ENCODE measurements around the gene FAM174B. TPM values are rescaled to one million over a fixed set of nuclear protein-coding genes. Genes with fewer than 3 reads are reported as not detected.

The FAM174B gene
- total RNA-seq, 4 donors from 2014 or later, result 6.6 to 16.5 (median 9.7) TPM

GRCh38 chr15:92580521-92580920 is 75.1 kb downstream of the FAM174B start:
- Histone ChIP-seq H3K4me3 (no peak overlapping the region), H3K27ac (no peak overlapping the region), H3K27me3 (no peaks in the 10 kb centered on the region), H3K9me3 (no peaks in the 10 kb centered on the region), H3K4me1 (peaks cover 0 to 5% (median 0%) of the 10 kb centered on the region in 4 donors), H3K36me3 (no peaks in the 10 kb centered on the region)
- TF ChIP-seq CTCF (IDR thresholded peaks at IDR 0.05) (no peak), EP300 (IDR thresholded peaks at IDR 0.05) (no peak), POLR2A (IDR thresholded peaks at IDR 0.05) (no peak)
- WGBS, 2 donors, result 88 to 89% methylated on average over 12 of the region's 12 CpGs
- DNase-seq (ENCODE audit: low spot score in 2 of 2), result no peak

- no peak overlapping the region for H3K4me3 ChIP-seq
- WGBS, 2 donors, result 90% methylated on average over 15 of the region's 15 CpGs
- no peaks in the 10 kb centered on the region for H3K36me3 ChIP-seq
- no peaks in the 10 kb centered on the region for H3K9me3 ChIP-seq
- no peak for DNase-seq (ENCODE audit: low spot score in 2 of 2)
- no peak for TF ChIP-seq POLR2A (IDR thresholded peaks at IDR 0.05)
- TF ChIP-seq EP300 (IDR thresholded peaks at IDR 0.05), result no peak
- TF ChIP-seq CTCF (IDR thresholded peaks at IDR 0.05), result no peak
- H3K27ac ChIP-seq, result no peak overlapping the region
- H3K27me3 ChIP-seq, result no peaks in the 10 kb centered on the region
- H3K4me1 ChIP-seq, result peaks cover 0 to 5% (median 0%) of the 10 kb centered on the region in 4 donors
These were observed 75.6 kb downstream of the FAM174B start for GRCh38 chr15:92579931-92580470.

DNA sequence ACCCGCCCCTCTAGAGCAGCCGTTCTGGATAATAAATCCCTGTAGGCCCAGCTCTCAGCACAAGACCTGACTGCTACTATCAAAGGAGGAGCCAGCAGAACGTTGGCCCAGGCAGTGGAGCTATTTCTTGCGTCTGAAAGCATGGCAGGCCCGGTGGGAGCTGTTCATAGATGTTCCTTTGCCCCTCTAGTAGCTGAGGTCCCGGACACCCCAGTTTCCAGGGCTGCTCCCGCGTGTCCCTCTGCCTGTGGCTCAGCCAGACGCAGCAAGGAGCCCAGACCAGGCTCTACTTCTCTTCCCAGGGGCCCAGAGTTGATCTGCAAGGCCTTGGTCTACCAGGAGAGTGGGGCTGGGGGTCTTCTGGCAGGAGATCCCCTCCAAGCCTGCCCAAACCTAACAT is 76.1 kb downstream of the FAM174B start:
- peaks cover 0 to 4% (median 0%) of the 10 kb centered on the region in 4 donors for H3K4me1 ChIP-seq
- no peak for TF ChIP-seq CTCF (IDR thresholded peaks at IDR 0.05)
- TF ChIP-seq POLR2A (IDR thresholded peaks at IDR 0.05), result no peak
- no peak for TF ChIP-seq EP300 (IDR thresholded peaks at IDR 0.05)
- peak in 1 of 2 donors; percentile 2 for DNase-seq (ENCODE audit: low spot score in 2 of 2)
- no peak overlapping the region for H3K27ac ChIP-seq
- H3K27me3 ChIP-seq, result no peaks in the 10 kb centered on the region
- H3K9me3 ChIP-seq, result no peaks in the 10 kb centered on the region
- no peaks in the 10 kb centered on the region for H3K36me3 ChIP-seq
- H3K4me3 ChIP-seq, result no peak overlapping the region
- WGBS, 2 donors, result 82 to 88% methylated on average over 9 of the region's 9 CpGs

DNA sequence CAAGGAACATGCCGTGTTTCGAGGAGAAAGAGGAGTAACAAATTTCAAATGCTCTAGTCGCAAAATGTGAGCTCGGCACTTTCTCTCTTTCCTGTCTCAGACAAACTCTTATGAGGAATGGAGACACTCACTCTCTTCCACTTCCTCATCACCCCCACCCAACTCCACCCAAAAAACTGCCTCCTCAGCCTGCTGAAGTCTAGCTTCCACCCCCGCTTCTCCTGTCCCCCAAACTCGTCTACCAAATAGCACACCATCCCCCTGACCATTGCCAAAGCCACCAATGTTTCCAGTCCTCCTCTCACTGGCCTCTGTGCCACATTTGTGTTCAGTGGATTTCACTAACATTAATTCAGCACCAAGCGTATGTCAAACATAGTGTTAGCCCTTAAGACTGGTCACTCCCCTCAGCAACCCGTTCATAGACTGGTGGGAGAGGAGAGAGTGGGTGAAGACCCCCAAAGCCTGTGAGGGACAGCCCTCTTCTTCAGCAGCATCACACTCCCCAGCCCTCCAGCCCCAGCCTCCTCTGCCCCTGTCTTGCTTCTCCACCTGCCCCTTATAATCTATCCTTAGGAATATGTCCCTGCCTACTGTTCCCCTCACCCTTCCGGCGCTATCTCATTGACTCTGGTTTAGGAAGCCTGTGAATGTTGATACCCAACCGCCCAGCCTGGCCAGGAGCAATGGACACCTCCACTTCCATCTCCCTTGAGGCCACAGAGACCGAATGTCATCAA is 77.3 kb downstream of the FAM174B start:
- no peaks in the 10 kb centered on the region for H3K36me3 ChIP-seq
- no peaks in the 10 kb centered on the region for H3K27me3 ChIP-seq
- no peak overlapping the region for H3K27ac ChIP-seq
- no peak overlapping the region for H3K4me3 ChIP-seq
- DNase-seq (ENCODE audit: low spot score in 2 of 2), result peak in 1 of 2 donors; percentile 2
- TF ChIP-seq EP300 (IDR thresholded peaks at IDR 0.05) (no peak), CTCF (IDR thresholded peaks at IDR 0.05) (no peak), POLR2A (IDR thresholded peaks at IDR 0.05) (no peak)
- WGBS, 2 donors, result 85 to 88% methylated on average over 12 of the region's 12 CpGs
- no peaks in the 10 kb centered on the region for H3K4me1 ChIP-seq
- H3K9me3 ChIP-seq, result no peaks in the 10 kb centered on the region

GRCh38 chr15:92576597-92577200 is 78.9 kb downstream of the FAM174B start:
- Histone ChIP-seq H3K27me3 (no peaks in the 10 kb centered on the region), H3K4me1 (no peaks in the 10 kb centered on the region), H3K4me3 (no peak overlapping the region), H3K36me3 (no peaks in the 10 kb centered on the region), H3K27ac (no peak overlapping the region), H3K9me3 (no peaks in the 10 kb centered on the region)
- no peak for DNase-seq (ENCODE audit: low spot score in 2 of 2)
- 91 to 92% methylated on average over 9 of the region's 9 CpGs for WGBS, 2 donors
- TF ChIP-seq POLR2A (IDR thresholded peaks at IDR 0.05) (no peak), CTCF (IDR thresholded peaks at IDR 0.05) (no peak), EP300 (IDR thresholded peaks at IDR 0.05) (no peak)

Data from tibial nerve (tissue), 4 donors.